HCT116 (cell line): ENCODE data around the gene DLG2. TPM values are rescaled to one million over a fixed set of nuclear protein-coding genes. Genes with fewer than 3 reads are reported as not detected.

ENCODE experiments used
- ATAC-seq: fragments of 200-7000 bp; cut with Tn5 transposase; 2 replicates; pipeline ENCODE4 v1.9.1; 2020; ENCODE audit warnings: mild to moderate bottlenecking, moderate library complexity
- BruUV-seq: library from RNA; stranded (reverse); fragments of 400-500 nt; replicated peaks from 2 replicates; lab custom pipeline; 2021; lab: Mats Ljungman, UMichigan
- CTCF ChIA-PET: fragments of 300-600 bp; sonication (Branson Sonifier 250); formaldehyde crosslinking; loops from one replicate; lab custom pipeline; 2021; ENCODE audit warnings: antibody characterized with exemption; lab: Charles Lee
- POLR2A ChIA-PET: fragments of 300-600, 350-600 bp; sonication (Branson Sonifier 250); formaldehyde crosslinking; loops from one replicate; lab custom pipeline; 2021; ENCODE audit warnings: antibody characterized with exemption; lab: Charles Lee
- RAD21 ChIA-PET, 2 experiments: fragments of 300-600 bp; sonication (Branson Sonifier 250); formaldehyde crosslinking; loops; one replicate each; lab custom pipeline; 2023; ENCODE audit warnings: low total read pairs in 2 of 2; ENCODE audit not compliant: uncharacterized antibody in 2 of 2, unreplicated experiment in 2 of 2, low non-redundant PET in 1 of 2; lab: Charles Lee
- DNase-seq: peaks from one replicate; pipeline ENCODE4 v3.0.0-alpha.2; 2010; ENCODE audit warnings: low read depth, low spot score
- H2AFZ ChIP-seq: fragments of 200-600 bp; shearing (Covaris generic), sonication (generic); 2 replicates; pipeline ENCODE4 v1.6.1; 2017; ENCODE audit warnings: low read depth, mixed run types, mixed read lengths, antibody characterized with exemption, low read length; ENCODE audit not compliant: poor library complexity, severe bottlenecking
- H3K27ac ChIP-seq: 2 replicates; pipeline ENCODE4 v1.5.1; 2012; ENCODE audit warnings: low read depth, low read length
- H3K27me3 ChIP-seq: fragments of 200-600 bp; sonication (generic); 2 replicates; pipeline ENCODE4 v1.6.1; 2016; ENCODE audit warnings: mixed run types, low read length, mixed read lengths; ENCODE audit not compliant: insufficient read depth
- H3K36me3 ChIP-seq, 2 experiments: fragments of 200-500 bp in 1 of 2; fragments of 200-600 bp in 1 of 2; sonication (Bioruptor generic) in 1 of 2; sonication (generic) in 1 of 2; 2 replicates each; pipeline versions ENCODE4 v1.5.1 to v1.6.1; 2014 to 2016; ENCODE audit warnings: low read length in 2 of 2, inconsistent platforms in 1 of 2, mixed read lengths in 1 of 2, mixed run types in 1 of 2; ENCODE audit not compliant: insufficient read depth in 2 of 2, control insufficient read depth in 1 of 2
- H3K4me1 ChIP-seq, 2 experiments: fragments of 200-600 bp in 1 of 2; sonication (generic) in 1 of 2; 2 replicates each; pipeline versions ENCODE4 v1.5.1 to v1.6.1; 2012 to 2017; ENCODE audit warnings: low read length in 2 of 2, inconsistent platforms in 1 of 2, mild to moderate bottlenecking in 1 of 2, mixed read lengths in 1 of 2, mixed run types in 1 of 2, moderate library complexity in 1 of 2; ENCODE audit not compliant: insufficient read depth in 2 of 2, control insufficient read depth in 1 of 2
- H3K4me2 ChIP-seq: fragments of 200-600 bp; sonication (generic); 2 replicates; pipeline ENCODE4 v1.6.1; 2017; ENCODE audit warnings: mixed run types, low read length, mixed read lengths
- H3K4me3 ChIP-seq, 2 experiments: fragments of 200-600 bp in 1 of 2; sonication (generic) in 1 of 2; replicated peaks in 1 of 2; 2 replicates each; pipeline ENCODE4 v1.5.1; 2011 to 2016; ENCODE audit warnings: low read length in 2 of 2, control low read depth in 1 of 2, low read depth in 1 of 2, mild to moderate bottlenecking in 1 of 2, mixed read lengths in 1 of 2, mixed run types in 1 of 2
- H3K79me2 ChIP-seq: fragments of 200-600 bp; sonication (generic); 2 replicates; pipeline ENCODE4 v1.6.1; 2017; ENCODE audit warnings: mild to moderate bottlenecking, mixed run types, low read length, moderate library complexity, mixed read lengths; ENCODE audit not compliant: insufficient read depth
- H3K9ac ChIP-seq: fragments of 200-600 bp; sonication (generic); 2 replicates; pipeline ENCODE4 v1.6.1; 2016; ENCODE audit warnings: low read length, mixed read lengths
- H3K9me2 ChIP-seq: fragments of 200-600 bp; sonication (generic), shearing (Covaris generic); 2 replicates; pipeline ENCODE4 v1.6.1; 2017; ENCODE audit warnings: mixed run types, mild to moderate bottlenecking, moderate library complexity; ENCODE audit not compliant: insufficient read depth
- H3K9me3 ChIP-seq, 2 experiments: fragments of 200-500 bp in 1 of 2; fragments of 200-600 bp in 1 of 2; sonication (Bioruptor generic) in 1 of 2; sonication (generic) in 1 of 2; 2 replicates each; pipeline ENCODE4 v1.6.1; 2014 to 2017; ENCODE audit warnings: low read length in 2 of 2, mixed read lengths in 2 of 2, inconsistent platforms in 1 of 2, low read depth in 1 of 2, mild to moderate bottlenecking in 1 of 2, mixed run types in 1 of 2, moderate library complexity in 1 of 2; ENCODE audit not compliant: control insufficient read depth in 1 of 2, insufficient read depth in 1 of 2
- H4K20me1 ChIP-seq: fragments of 200-600 bp; sonication (generic), shearing (Covaris generic); 2 replicates; pipeline ENCODE4 v1.6.1; 2017; ENCODE audit warnings: mixed run types, mild to moderate bottlenecking, moderate library complexity; ENCODE audit not compliant: insufficient read depth
- ATF3 ChIP-seq: IDR thresholded peaks from 2 replicates; pipeline ENCODE4 v1.6.1; 2012
- EGR1 ChIP-seq: IDR thresholded peaks from 2 replicates; pipeline ENCODE4 v1.6.1; 2012; ENCODE audit warnings: low read depth
- EZH2 ChIP-seq: fragments of 200-600 bp; sonication (generic); IDR thresholded peaks from 2 replicates; pipeline ENCODE4 v1.6.1; 2017; ENCODE audit warnings: antibody characterized with exemption, mixed run types
- JUND ChIP-seq: IDR thresholded peaks from 2 replicates; pipeline ENCODE4 v1.6.1; 2012
- POLR2A ChIP-seq: IDR thresholded peaks from 2 replicates; pipeline ENCODE4 v1.7.0; 2011; ENCODE audit warnings: borderline replicate concordance; ENCODE audit not compliant: insufficient read depth, insufficient read length; ENCODE audit errors: extremely low read depth
- SP1 ChIP-seq: IDR thresholded peaks from 2 replicates; pipeline ENCODE4 v1.6.1; 2012; ENCODE audit warnings: low read depth
- TCF7L2 ChIP-seq: IDR thresholded peaks from 2 replicates; pipeline ENCODE4 v1.7.0; 2011; ENCODE audit warnings: borderline replicate concordance, inconsistent platforms; ENCODE audit not compliant: insufficient read depth, insufficient read length; ENCODE audit errors: extremely low read depth
- YY1 ChIP-seq: IDR thresholded peaks from 2 replicates; pipeline ENCODE4 v1.6.1; 2011; ENCODE audit warnings: low read length, low read depth, moderate library complexity, mild to moderate bottlenecking; ENCODE audit not compliant: insufficient replicate concordance; ENCODE audit errors: extremely low read depth
- intact Hi-C: fragments of 100-400 bp; cut with micrococcal nuclease; formaldehyde crosslinking; loops from 2 replicates; pipeline ENCODE4 v1.10.0; 2022
- total RNA-seq: library from RNA; stranded (reverse); gene quantifications from one replicate; pipeline ENCODE4 v1.2.1, GENCODE V29; 2021; ENCODE audit not compliant: unreplicated experiment

DLG2 gene
- total RNA-seq, 1 experiment from 2014 or later, result 2.4 TPM

GRCh38 chr11:85313741-85314140 lies 313.4 kb downstream of the DLG2 start:
- TF ChIP-seq TCF7L2 (no peak), ATF3 (no peak), JUND (no peak), POLR2A (no peak), SP1 (no peak), YY1 (no peak), EGR1 (no peak)
- no TSS peak for BruUV-seq
- intact Hi-C loops, result no loop called here
- Histone ChIP-seq H3K9ac (no peak overlapping the region), H3K79me2 (no peaks in the 10 kb centered on the region), H3K36me3 (no peaks in the 10 kb centered on the region), H3K4me3 (no peak overlapping the region), H3K27ac (no peak overlapping the region), H3K4me1 (no peaks in the 10 kb centered on the region), H2AFZ (no peak overlapping the region), H3K9me3 (no peaks in the 10 kb centered on the region), H3K27me3 (no peaks in the 10 kb centered on the region), H4K20me1 (no peaks in the 10 kb centered on the region), H3K9me2 (no peaks in the 10 kb centered on the region), H3K4me2 (no peak overlapping the region)
- ChIA-PET RAD21 (no interaction called here), POLR2A (no interaction called here), CTCF (no interaction called here)
- DNase-seq (no peak), ATAC-seq (no peak)

- no peaks in the 10 kb centered on the region for H3K4me1 ChIP-seq
These were observed 316.7 kb downstream of the DLG2 start for GRCh38 chr11:85310479-85310878.

More at GRCh38 chr11:85310479-85310878, 316.7 kb downstream of the DLG2 start:
- H3K4me3 ChIP-seq, result no peak overlapping the region
- H4K20me1 ChIP-seq, result no peaks in the 10 kb centered on the region
- intact Hi-C loops, result no loop called here
- no peak overlapping the region for H2AFZ ChIP-seq
- no peaks in the 10 kb centered on the region for H3K27me3 ChIP-seq
- DNase-seq (no peak), ATAC-seq (no peak)
- H3K9me3 ChIP-seq, result no peaks in the 10 kb centered on the region
- ChIA-PET RAD21 (no interaction called here), CTCF (no interaction called here), POLR2A (no interaction called here)
- no peak overlapping the region for H3K27ac ChIP-seq
- no peaks in the 10 kb centered on the region for H3K9me2 ChIP-seq
- BruUV-seq, result no TSS peak
- H3K79me2 ChIP-seq, result no peaks in the 10 kb centered on the region
- no peak for TF ChIP-seq EZH2
- TF ChIP-seq ATF3, result no peak
- H3K9ac ChIP-seq, result no peak overlapping the region
- no peaks in the 10 kb centered on the region for H3K36me3 ChIP-seq
- H3K4me2 ChIP-seq, result no peak overlapping the region
